BLaER1 (cell line): ENCODE data around the gene TIAM2.

Experiments
- H3K27ac ChIP-seq: shearing (Covaris generic); formaldehyde crosslinking; 2 replicates; pipeline ENCODE4 v1.8.1; 2022
- H3K27me3 ChIP-seq: shearing (Covaris generic); formaldehyde crosslinking; 2 replicates; pipeline ENCODE4 v1.8.1; 2022
- H3K36me3 ChIP-seq: shearing (Covaris generic); formaldehyde crosslinking; 2 replicates; pipeline ENCODE4 v1.8.1; 2022
- H3K4me1 ChIP-seq: shearing (Covaris generic); formaldehyde crosslinking; 2 replicates; pipeline ENCODE4 v1.8.1; 2022
- H3K4me2 ChIP-seq: shearing (Covaris generic); formaldehyde crosslinking; 2 replicates; pipeline ENCODE4 v1.8.1; 2022
- H3K4me3 ChIP-seq: shearing (Covaris generic); formaldehyde crosslinking; 2 replicates; pipeline ENCODE4 v1.8.1; 2022
- H3K9ac ChIP-seq: shearing (Covaris generic); formaldehyde crosslinking; 2 replicates; pipeline ENCODE4 v1.8.1; 2022
- H3K9me3 ChIP-seq: shearing (Covaris generic); formaldehyde crosslinking; 2 replicates; pipeline ENCODE4 v1.8.1; 2022
- H4K20me1 ChIP-seq: shearing (Covaris generic); formaldehyde crosslinking; 2 replicates; pipeline ENCODE4 v1.8.1; 2022
- Cebpa-rat ChIP-seq: shearing (Covaris generic); IDR thresholded peaks from 2 replicates; pipeline ENCODE4 v1.8.1; 2022

The TIAM2 gene

DNA sequence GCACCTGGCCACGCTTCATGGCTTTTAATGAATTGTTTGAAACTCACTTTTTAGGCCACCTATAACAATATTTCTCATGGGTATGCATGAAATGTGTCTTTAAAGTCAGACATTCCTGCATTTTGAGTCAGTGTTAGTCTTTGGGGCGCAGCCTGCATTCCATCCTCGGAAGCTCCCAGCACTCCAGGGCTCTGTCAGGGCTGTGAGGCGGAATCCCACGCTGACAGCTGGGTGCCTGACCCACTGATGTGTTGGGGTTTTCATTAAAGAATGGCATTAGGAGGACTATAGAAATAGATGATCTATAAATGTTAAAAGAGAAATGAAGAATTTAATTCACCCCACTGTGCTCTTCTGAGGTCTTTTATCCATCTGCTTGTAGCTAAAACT is 252.5 kb downstream of the TIAM2 start:
- Histone ChIP-seq H3K4me1 (no peaks in the 10 kb centered on the region), H4K20me1 (no peaks in the 10 kb centered on the region), H3K9ac (no peak overlapping the region), H3K9me3 (no peaks in the 10 kb centered on the region), H3K4me3 (no peak overlapping the region), H3K27ac (no peak overlapping the region), H3K27me3 (no peaks in the 10 kb centered on the region), H3K36me3 (peaks cover 42% of the 10 kb centered on the region), H3K4me2 (no peak overlapping the region)
- TF ChIP-seq Cebpa-rat: no peak

GRCh38 chr6:155248008-155249001 is 253.2 kb downstream of the TIAM2 start:
- Histone ChIP-seq H3K9ac (no peak overlapping the region), H3K4me3 (no peak overlapping the region), H3K4me2 (no peak overlapping the region), H3K9me3 (no peaks in the 10 kb centered on the region), H3K4me1 (no peaks in the 10 kb centered on the region), H3K27me3 (no peaks in the 10 kb centered on the region), H3K27ac (no peak overlapping the region), H3K36me3 (peaks cover 49% of the 10 kb centered on the region), H4K20me1 (no peaks in the 10 kb centered on the region)
- TF ChIP-seq Cebpa-rat: no peak

DNA sequence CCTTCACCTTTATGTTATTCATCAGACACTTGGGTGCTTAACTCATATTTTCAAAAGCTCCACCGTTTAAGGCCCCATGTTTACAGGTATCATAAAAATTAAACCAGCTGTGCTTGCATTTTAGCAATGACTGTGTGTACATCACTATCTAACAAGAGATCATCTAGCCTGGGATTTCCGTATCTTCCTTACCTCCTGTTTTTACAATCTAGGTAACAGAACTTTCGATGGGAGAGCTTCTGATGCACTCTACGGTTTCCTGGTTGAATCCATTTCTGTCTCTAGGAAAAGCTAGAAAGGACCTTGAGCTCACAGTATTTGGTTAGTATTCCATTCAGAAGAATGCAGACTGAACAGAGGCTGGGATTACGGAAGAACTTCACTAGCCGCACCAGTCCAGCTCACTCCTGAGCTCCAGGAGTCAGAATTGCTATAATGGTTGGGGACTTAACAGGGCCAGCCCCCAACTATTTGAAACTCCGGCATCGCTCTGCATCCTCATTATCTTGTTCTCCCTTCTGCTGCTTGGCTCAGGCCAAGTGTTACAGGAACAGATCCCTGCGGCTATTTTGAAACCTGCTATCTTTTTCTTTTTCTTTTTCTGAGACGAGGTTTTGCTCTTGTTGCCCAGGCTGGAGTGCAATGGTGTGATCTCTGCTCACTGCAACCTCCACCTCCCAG is 255.7 kb downstream of the TIAM2 start:
- Histone ChIP-seq H3K4me2 (no peak overlapping the region), H3K4me1 (no peaks in the 10 kb centered on the region), H4K20me1 (no peaks in the 10 kb centered on the region), H3K27ac (no peak overlapping the region), H3K9me3 (no peaks in the 10 kb centered on the region), H3K36me3 (peaks cover 73% of the 10 kb centered on the region), H3K4me3 (no peak overlapping the region), H3K27me3 (no peaks in the 10 kb centered on the region), H3K9ac (no peak overlapping the region)
- no peak for TF ChIP-seq Cebpa-rat

DNA sequence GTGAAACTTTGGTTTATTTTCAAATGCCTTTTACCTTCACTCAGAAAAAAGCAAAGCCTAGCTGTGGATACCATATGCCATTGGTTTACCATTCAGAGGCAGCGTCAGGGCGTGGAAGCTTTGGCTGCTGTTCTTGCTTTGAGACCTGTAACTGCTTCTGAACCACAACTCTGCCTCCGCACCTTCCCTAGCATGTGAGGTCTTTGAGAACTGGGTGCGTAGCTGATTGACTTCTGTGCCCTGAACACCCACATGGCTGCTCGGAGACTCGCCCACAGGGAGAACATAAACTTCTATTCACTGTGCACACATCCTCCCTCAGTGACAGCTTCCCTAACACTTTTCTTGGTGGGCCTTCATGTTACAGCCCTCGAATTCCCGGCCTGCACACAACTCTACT is 257.5 kb downstream of the TIAM2 start:
- TF ChIP-seq Cebpa-rat: no peak
- Histone ChIP-seq H4K20me1 (no peaks in the 10 kb centered on the region), H3K4me2 (no peak overlapping the region), H3K9me3 (no peaks in the 10 kb centered on the region), H3K4me1 (no peaks in the 10 kb centered on the region), H3K4me3 (no peak overlapping the region), H3K9ac (no peak overlapping the region), H3K36me3 (peaks cover 84% of the 10 kb centered on the region), H3K27ac (no peak overlapping the region), H3K27me3 (no peaks in the 10 kb centered on the region)

- H3K4me2 ChIP-seq: no peak overlapping the region
- TF ChIP-seq Cebpa-rat: no peak
- no peaks in the 10 kb centered on the region for H4K20me1 ChIP-seq
- peaks cover 84% of the 10 kb centered on the region for H3K36me3 ChIP-seq
- no peak overlapping the region for H3K9ac ChIP-seq
- no peak overlapping the region for H3K4me3 ChIP-seq
- no peaks in the 10 kb centered on the region for H3K4me1 ChIP-seq
- no peaks in the 10 kb centered on the region for H3K9me3 ChIP-seq
- no peaks in the 10 kb centered on the region for H3K27me3 ChIP-seq
- no peak overlapping the region for H3K27ac ChIP-seq
These were observed 258.2 kb downstream of the TIAM2 start for GRCh38 chr6:155253337-155253736.

DNA sequence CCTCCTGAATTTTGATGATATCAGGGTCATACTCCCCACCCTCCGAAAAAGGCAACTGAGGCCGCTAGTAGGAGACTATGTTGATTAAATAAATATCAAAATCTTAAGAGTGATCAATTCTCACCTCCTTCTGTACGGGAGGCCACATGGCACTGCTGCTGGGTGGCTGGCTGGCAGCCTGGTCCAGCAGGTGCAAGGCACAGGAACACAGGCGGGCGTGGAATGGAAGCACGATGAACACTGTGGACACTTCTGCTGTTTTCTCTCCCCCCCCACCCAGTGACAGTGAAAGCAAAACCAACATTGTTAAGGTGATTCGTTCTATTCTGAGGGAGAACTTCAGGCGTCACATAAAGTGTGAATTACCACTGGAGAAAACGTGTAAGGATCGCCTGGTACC is 259.0 kb downstream of the TIAM2 start:
- Histone ChIP-seq H3K9me3 (no peaks in the 10 kb centered on the region), H4K20me1 (no peaks in the 10 kb centered on the region), H3K27me3 (no peaks in the 10 kb centered on the region), H3K4me1 (no peaks in the 10 kb centered on the region), H3K36me3 (peaks cover 88% of the 10 kb centered on the region), H3K9ac (no peak overlapping the region), H3K4me3 (no peak overlapping the region), H3K4me2 (no peak overlapping the region), H3K27ac (no peak overlapping the region)
- TF ChIP-seq Cebpa-rat: no peak

DNA sequence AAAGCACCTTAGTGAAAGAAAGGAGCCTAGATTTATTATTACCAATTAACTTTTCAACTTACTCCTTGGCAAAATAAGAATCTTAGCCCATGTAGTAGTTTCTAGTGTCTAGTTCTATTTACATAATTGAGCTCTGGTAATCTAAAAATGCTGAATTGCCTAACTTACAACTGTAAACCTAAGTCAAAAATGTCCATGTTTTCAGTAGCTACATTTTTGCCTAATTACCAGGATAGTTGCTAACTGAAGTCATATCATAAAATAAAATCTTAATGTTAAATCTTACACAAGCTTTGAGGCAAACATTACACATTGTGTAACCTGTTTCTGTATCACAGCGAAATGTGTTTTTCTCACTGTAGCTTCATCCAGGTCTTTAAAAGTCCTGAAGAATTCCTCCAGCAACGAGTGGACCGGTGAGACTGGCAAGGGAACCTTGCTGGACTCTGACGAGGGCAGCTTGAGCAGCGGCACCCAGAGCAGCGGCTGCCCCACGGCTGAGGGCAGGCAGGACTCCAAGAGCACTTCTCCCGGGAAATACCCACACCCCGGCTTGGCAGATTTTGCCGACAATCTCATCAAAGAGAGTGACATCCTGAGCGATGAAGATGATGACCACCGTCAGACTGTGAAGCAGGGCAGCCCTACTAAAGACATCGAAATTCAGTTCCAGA is 261.1 kb downstream of the TIAM2 start:
- H3K4me2 ChIP-seq: no peak overlapping the region
- no peaks in the 10 kb centered on the region for H4K20me1 ChIP-seq
- H3K4me1 ChIP-seq: peaks cover 10% of the 10 kb centered on the region
- no peak overlapping the region for H3K4me3 ChIP-seq
- H3K36me3 ChIP-seq: peaks cover 84% of the 10 kb centered on the region
- H3K27me3 ChIP-seq: no peaks in the 10 kb centered on the region
- no peak overlapping the region for H3K27ac ChIP-seq
- no peak for TF ChIP-seq Cebpa-rat
- H3K9ac ChIP-seq: no peak overlapping the region
- no peaks in the 10 kb centered on the region for H3K9me3 ChIP-seq

DNA sequence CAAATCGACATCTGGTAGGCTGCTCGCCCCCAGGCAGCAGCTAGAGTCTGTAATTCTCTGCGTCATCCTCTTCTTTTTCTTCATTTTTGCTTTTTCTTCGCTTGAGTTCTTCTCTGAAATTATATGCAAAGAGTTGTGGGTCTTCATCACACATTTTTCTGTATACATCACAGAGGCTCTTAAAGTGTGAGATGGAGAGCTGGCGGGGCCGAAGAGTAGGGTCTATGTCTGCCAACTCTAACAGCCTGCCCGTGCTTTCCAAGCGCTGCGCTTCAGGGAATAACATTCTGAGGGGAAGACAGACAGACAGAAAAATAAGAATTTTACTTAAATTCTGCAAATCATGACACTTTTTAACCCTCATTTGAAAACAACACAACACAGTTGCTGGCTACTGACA is 262.7 kb downstream of the TIAM2 start:
- H3K4me2 ChIP-seq: no peak overlapping the region
- peaks cover 24% of the 10 kb centered on the region for H3K4me1 ChIP-seq
- H3K36me3 ChIP-seq: peaks cover 68% of the 10 kb centered on the region
- H3K27ac ChIP-seq: no peak overlapping the region
- H3K27me3 ChIP-seq: no peaks in the 10 kb centered on the region
- no peak for TF ChIP-seq Cebpa-rat
- no peak overlapping the region for H3K9ac ChIP-seq
- H3K4me3 ChIP-seq: no peak overlapping the region
- H4K20me1 ChIP-seq: 0 out of 2 replicates have a peak, but pooled peaks cover 6% of the 10 kb centered on the region
- no peaks in the 10 kb centered on the region for H3K9me3 ChIP-seq

GRCh38 chr6:155259204-155259603 is 264.1 kb downstream of the TIAM2 start:
- H3K4me3 ChIP-seq: no peak overlapping the region
- H3K4me1 ChIP-seq: peaks cover 24% of the 10 kb centered on the region
- H3K27me3 ChIP-seq: no peaks in the 10 kb centered on the region
- H3K9me3 ChIP-seq: no peaks in the 10 kb centered on the region
- no peak overlapping the region for H3K4me2 ChIP-seq
- H3K27ac ChIP-seq: no peak overlapping the region
- no peak for TF ChIP-seq Cebpa-rat
- peaks cover 61% of the 10 kb centered on the region for H3K36me3 ChIP-seq
- no peak overlapping the region for H3K9ac ChIP-seq
- 0 out of 2 replicates have a peak, but pooled peaks cover 6% of the 10 kb centered on the region for H4K20me1 ChIP-seq
